Lower lobe of right lung (tissue), 2 donors: Measurements from ENCODE around the gene PFKFB2. TPM values are rescaled to one million over a fixed set of nuclear protein-coding genes. Genes with fewer than 3 reads are reported as not detected.

Source experiments
- ATAC-seq, 2 donors: fragments of 200-7000 bp; cut with Tn5 transposase; one replicate each; pipeline ENCODE4 v1.9.1; 2020 to 2022; ENCODE audit warnings: mild to moderate bottlenecking in 2 of 2, moderate library complexity in 2 of 2
- DNase-seq: peaks from one replicate; pipeline ENCODE4 v3.0.0-alpha.2; 2020
- H3K27ac ChIP-seq: fragments of 200-600 bp; one replicate; pipeline ENCODE4 v1.8.0; 2022
- H3K27me3 ChIP-seq: fragments of 200-600 bp; one replicate; pipeline ENCODE4 v1.8.0; 2022; ENCODE audit warnings: low read depth
- H3K36me3 ChIP-seq: fragments of 200-600 bp; one replicate; pipeline ENCODE4 v1.8.0; 2022; ENCODE audit warnings: mild to moderate bottlenecking
- H3K4me1 ChIP-seq: fragments of 200-600 bp; one replicate; pipeline ENCODE4 v1.8.0; 2022
- H3K4me3 ChIP-seq: fragments of 200-600 bp; one replicate; pipeline ENCODE4 v1.8.0; 2022; ENCODE audit warnings: mild to moderate bottlenecking
- H3K9me3 ChIP-seq: fragments of 200-600 bp; one replicate; pipeline ENCODE4 v1.8.0; 2022
- intact Hi-C: fragments of 100-400 bp; cut with DNase I; formaldehyde crosslinking; loops from one replicate; pipeline ENCODE4 v1.11.0; 2022
- total RNA-seq: library from RNA; stranded (reverse); fragmentation: NEBNext Ultra II Directional; extraction: Animal tissue kit (Norgen Biotek cat#: 25700); gene quantifications from one replicate; pipeline ENCODE4 v1.2.1, GENCODE V29; 2021
- TF ChIP-seq, protein P1 (sequence below): fragments of 200-600 bp; IDR thresholded peaks from one replicate; pipeline ENCODE4 v1.8.0; 2022; ENCODE audit warnings: antibody characterized with exemption, mild to moderate bottlenecking
- donor health status: DM: no; HTN: yes; CAD: no; lungs with severe emphysema.

The PFKFB2 gene
- total RNA-seq, 1 donor from 2014 or later, result 41.5 TPM

DNA sequence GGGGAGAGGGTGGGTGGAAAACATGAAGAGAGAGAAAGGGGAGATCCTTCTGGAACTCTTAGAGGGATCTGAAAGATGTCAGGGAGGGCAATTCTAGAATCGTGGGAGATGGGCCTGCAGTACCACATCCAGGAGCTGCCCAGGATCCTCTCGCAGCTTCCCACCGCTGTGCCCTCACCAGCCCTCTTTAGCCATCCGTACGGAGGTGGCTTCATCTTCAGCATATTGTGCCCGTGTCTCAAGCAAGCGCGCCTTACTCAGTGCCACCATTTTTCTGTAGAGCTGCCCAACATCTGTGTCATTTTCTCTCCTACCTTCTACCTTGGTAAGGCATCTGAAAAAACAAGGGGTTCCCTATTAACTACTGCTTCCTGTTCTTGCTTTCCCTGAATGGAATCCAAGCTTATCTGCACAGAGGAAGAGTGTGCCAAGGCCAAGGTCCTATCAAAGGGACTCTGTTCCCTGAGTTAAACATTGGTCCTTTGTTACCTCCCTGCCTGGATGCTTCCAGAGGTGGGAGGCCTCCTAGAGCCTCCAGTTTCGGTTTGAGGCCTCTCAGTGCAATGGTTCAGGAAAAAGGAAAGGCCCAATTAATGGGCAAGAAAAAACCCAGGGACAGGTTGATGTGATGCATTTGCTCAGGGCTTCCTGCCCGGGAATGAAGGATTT is 43.8 kb upstream of the PFKFB2 start:
- DNase-seq (no peak), ATAC-seq (no peak)
- intact Hi-C loops, result no loop called here

GRCh38 chr1:207009945-207010344 is 43.1 kb upstream of the PFKFB2 start:
- Histone ChIP-seq H3K4me1 (peaks cover 29% of the 10 kb centered on the region), H3K4me3 (no peak overlapping the region), H3K9me3 (no peaks in the 10 kb centered on the region), H3K36me3 (no peaks in the 10 kb centered on the region), H3K27ac (peak overlapping the region; percentile 72), H3K27me3 (peaks cover 3% of the 10 kb centered on the region)
- ATAC-seq, result peak; percentile 83 to 87
- TF ChIP-seq, protein P1, sequence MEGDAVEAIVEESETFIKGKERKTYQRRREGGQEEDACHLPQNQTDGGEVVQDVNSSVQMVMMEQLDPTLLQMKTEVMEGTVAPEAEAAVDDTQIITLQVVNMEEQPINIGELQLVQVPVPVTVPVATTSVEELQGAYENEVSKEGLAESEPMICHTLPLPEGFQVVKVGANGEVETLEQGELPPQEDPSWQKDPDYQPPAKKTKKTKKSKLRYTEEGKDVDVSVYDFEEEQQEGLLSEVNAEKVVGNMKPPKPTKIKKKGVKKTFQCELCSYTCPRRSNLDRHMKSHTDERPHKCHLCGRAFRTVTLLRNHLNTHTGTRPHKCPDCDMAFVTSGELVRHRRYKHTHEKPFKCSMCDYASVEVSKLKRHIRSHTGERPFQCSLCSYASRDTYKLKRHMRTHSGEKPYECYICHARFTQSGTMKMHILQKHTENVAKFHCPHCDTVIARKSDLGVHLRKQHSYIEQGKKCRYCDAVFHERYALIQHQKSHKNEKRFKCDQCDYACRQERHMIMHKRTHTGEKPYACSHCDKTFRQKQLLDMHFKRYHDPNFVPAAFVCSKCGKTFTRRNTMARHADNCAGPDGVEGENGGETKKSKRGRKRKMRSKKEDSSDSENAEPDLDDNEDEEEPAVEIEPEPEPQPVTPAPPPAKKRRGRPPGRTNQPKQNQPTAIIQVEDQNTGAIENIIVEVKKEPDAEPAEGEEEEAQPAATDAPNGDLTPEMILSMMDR, result no peak
- intact Hi-C loops, result no loop called here
- DNase-seq, result peak; percentile 64

More for the DNA sequence above, 43.8 kb upstream of the PFKFB2 start:
- H3K9me3 ChIP-seq, result no peaks in the 10 kb centered on the region
- H3K27me3 ChIP-seq, result peaks cover 3% of the 10 kb centered on the region
- TF ChIP-seq, protein P1, result no peak
- peaks cover 35% of the 10 kb centered on the region for H3K4me1 ChIP-seq
- no peaks in the 10 kb centered on the region for H3K36me3 ChIP-seq
- peak overlapping the region; percentile 72 for H3K27ac ChIP-seq
- no peak overlapping the region for H3K4me3 ChIP-seq

DNA sequence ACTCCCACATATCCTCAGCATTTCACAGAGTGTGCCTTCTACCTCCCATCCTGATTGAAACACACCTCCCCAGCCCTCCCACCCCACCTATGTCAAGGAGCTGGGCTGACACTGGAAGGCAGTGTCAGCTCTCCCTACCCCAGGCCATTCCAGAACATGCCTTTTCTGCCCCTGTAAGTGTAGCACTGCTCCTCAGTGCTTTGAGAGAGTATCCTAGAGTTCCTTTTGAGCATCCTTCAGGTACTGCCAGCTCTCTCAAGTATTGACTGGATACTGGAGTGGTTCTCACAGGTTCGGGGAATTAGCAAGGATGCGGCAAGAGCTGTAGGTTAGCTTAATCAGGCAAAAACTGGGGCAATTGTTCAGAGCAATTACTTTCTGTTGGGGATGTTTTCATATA is 42.3 kb upstream of the PFKFB2 start:
- DNase-seq, result no peak
- H3K36me3 ChIP-seq, result no peaks in the 10 kb centered on the region
- H3K4me1 ChIP-seq, result peaks cover 22% of the 10 kb centered on the region
- peak overlapping the region; percentile 72 for H3K27ac ChIP-seq
- no peaks in the 10 kb centered on the region for H3K9me3 ChIP-seq
- H3K4me3 ChIP-seq, result no peak overlapping the region
- TF ChIP-seq, protein P1, result no peak
- intact Hi-C loops, result no loop called here
- peaks cover 3% of the 10 kb centered on the region for H3K27me3 ChIP-seq
- ATAC-seq, result peak; percentile 51 to 69

- ATAC-seq (no peak), DNase-seq (no peak)
- H3K27me3 ChIP-seq, result peaks cover 3% of the 10 kb centered on the region
- H3K4me3 ChIP-seq, result no peak overlapping the region
- TF ChIP-seq, protein P1, result no peak
- peaks cover 18% of the 10 kb centered on the region for H3K4me1 ChIP-seq
- no peaks in the 10 kb centered on the region for H3K9me3 ChIP-seq
- no peak overlapping the region for H3K27ac ChIP-seq
- H3K36me3 ChIP-seq, result no peaks in the 10 kb centered on the region
- intact Hi-C loops, result no loop called here
Measured at GRCh38 chr1:207013321-207014085, 39.6 kb upstream of the PFKFB2 start.

DNA sequence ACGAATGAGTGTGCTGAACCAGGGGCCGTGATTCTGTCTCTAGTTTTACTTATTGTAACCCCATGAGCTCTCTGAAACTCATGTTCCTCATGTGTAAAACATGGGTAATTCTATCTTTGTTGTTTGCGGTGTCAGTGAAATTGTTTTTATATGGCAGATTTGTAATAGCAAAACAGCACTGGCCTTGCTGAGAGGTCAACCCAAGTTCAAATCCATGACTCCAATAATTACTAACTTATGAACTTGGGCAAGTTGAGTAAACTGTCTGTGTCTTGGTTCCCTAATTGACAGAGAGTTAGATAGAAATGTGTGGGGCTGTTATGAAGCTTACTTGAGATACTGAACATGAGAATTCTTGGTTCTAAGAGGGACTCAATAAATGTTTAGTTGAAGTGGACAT is 38.3 kb upstream of the PFKFB2 start:
- Histone ChIP-seq H3K4me1 (peaks cover 20% of the 10 kb centered on the region), H3K27me3 (peaks cover 3% of the 10 kb centered on the region), H3K9me3 (no peaks in the 10 kb centered on the region), H3K36me3 (no peaks in the 10 kb centered on the region), H3K4me3 (no peak overlapping the region), H3K27ac (no peak overlapping the region)
- ATAC-seq (no peak), DNase-seq (no peak)
- intact Hi-C loops, result no loop called here
- TF ChIP-seq, protein P1, result no peak
